ENCODE results near the gene PDE1A. TPM values are rescaled to one million over a fixed set of nuclear protein-coding genes. Genes with fewer than 3 reads are reported as not detected.

PDE1A gene
- total and polyA plus RNA-seq, 7 experiments from 2014 or later, result not detected

GRCh38 chr2:182432051-182432450 lies 5.2 kb upstream of the PDE1A start:
- no peaks in the 10 kb centered on the region for H3K4me1 ChIP-seq (ENCODE audit: control insufficient read depth in 2 of 2, insufficient read depth in 2 of 2, low read length in 2 of 2)
- H3K36me3 ChIP-seq (ENCODE audit: control insufficient read depth in 2 of 3, insufficient read depth in 3 of 3, low read length in 3 of 3), result no peaks in the 10 kb centered on the region
- ATAC-seq, result no peak
- H3K27ac ChIP-seq (ENCODE audit: low read depth, low read length), result no peak overlapping the region
- H3K4me3 Mint-ChIP-seq, result no peak overlapping the region
- H3K4me1 Mint-ChIP-seq, result no peaks in the 10 kb centered on the region
- peaks cover 0 to 17% (median 3%) of the 10 kb centered on the region in 11 donors for H3K9me3 Mint-ChIP-seq
- intact Hi-C loops (cut with micrococcal nuclease), result no loop called here
- no peak for DNase-seq
- no peaks in the 10 kb centered on the region for H3K9me3 ChIP-seq (ENCODE audit: control insufficient read depth in 2 of 3, low read length in 3 of 3)
- ChIA-PET POLR2A (no interaction called here), CTCF (no interaction called here)
- H3K4me3 ChIP-seq (ENCODE audit: low read length), result no peak overlapping the region
- no peak overlapping the region for H3K27ac Mint-ChIP-seq
- no peaks in the 10 kb centered on the region for H3K27me3 ChIP-seq (ENCODE audit: control insufficient read depth in 2 of 2, insufficient read depth in 2 of 2, low read length in 2 of 2)
- no peaks in the 10 kb centered on the region for H3K27me3 Mint-ChIP-seq
- H3K36me3 Mint-ChIP-seq, result no peaks in the 10 kb centered on the region

DNA sequence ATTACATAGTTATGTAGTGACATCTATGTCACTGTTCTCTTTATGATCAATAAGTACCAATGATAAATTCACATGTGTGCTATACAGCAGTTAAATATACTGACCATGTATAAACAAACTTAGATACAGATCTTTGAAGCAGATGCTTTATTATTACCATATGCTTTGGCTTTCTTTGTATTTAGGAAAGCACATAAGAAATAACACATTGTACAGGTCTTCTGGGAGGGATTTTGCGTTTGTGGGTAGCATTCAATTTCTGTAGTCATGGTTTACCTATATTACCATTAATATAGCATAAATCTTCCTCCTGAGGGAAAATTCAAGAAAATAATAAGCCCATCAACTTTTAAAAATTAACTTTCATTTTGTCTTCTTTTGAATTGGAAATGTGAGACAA lies 1.6 kb upstream of the PDE1A start:
- no peak for ATAC-seq
- CTCF ChIA-PET, result interaction anchor here (0.6 kb wide), 1 partner anchor 332 kb away, joined by 3 read pairs; no protein-coding TSS in a partner anchor
- Mint-ChIP-seq H3K4me1 (no peaks in the 10 kb centered on the region), H3K27ac (no peak overlapping the region), H3K9me3 (peaks cover 0 to 13% (median 3%) of the 10 kb centered on the region in 11 donors), H3K4me3 (no peak overlapping the region), H3K27me3 (no peaks in the 10 kb centered on the region), H3K36me3 (no peaks in the 10 kb centered on the region)
- no peak overlapping the region for H3K4me3 ChIP-seq (ENCODE audit: low read length)
- no peak for DNase-seq
- intact Hi-C loops (cut with micrococcal nuclease), result no loop called here
- no peaks in the 10 kb centered on the region for H3K4me1 ChIP-seq (ENCODE audit: control insufficient read depth in 2 of 2, insufficient read depth in 2 of 2, low read length in 2 of 2)
- no peak overlapping the region for H3K27ac ChIP-seq (ENCODE audit: low read depth, low read length)
- no peaks in the 10 kb centered on the region for H3K27me3 ChIP-seq (ENCODE audit: control insufficient read depth in 2 of 2, insufficient read depth in 2 of 2, low read length in 2 of 2)
- H3K36me3 ChIP-seq (ENCODE audit: control insufficient read depth in 2 of 3, insufficient read depth in 3 of 3, low read length in 3 of 3), result no peaks in the 10 kb centered on the region
- no peaks in the 10 kb centered on the region for H3K9me3 ChIP-seq (ENCODE audit: control insufficient read depth in 2 of 3, low read length in 3 of 3)
- POLR2A ChIA-PET, result no interaction called here

- Mint-ChIP-seq H3K27ac (no peak overlapping the region), H3K27me3 (no peaks in the 10 kb centered on the region), H3K4me1 (no peaks in the 10 kb centered on the region), H3K9me3 (peaks cover 0 to 5% (median 3%) of the 10 kb centered on the region in 11 donors), H3K4me3 (no peak overlapping the region), H3K36me3 (no peaks in the 10 kb centered on the region)
- H3K4me3 ChIP-seq (ENCODE audit: low read length), result no peak overlapping the region
- H3K27ac ChIP-seq (ENCODE audit: low read depth, low read length), result no peak overlapping the region
- no peaks in the 10 kb centered on the region for H3K4me1 ChIP-seq (ENCODE audit: control insufficient read depth in 2 of 2, insufficient read depth in 2 of 2, low read length in 2 of 2)
- H3K36me3 ChIP-seq (ENCODE audit: control insufficient read depth in 2 of 3, insufficient read depth in 3 of 3, low read length in 3 of 3), result no peaks in the 10 kb centered on the region
- no peaks in the 10 kb centered on the region for H3K27me3 ChIP-seq (ENCODE audit: control insufficient read depth in 2 of 2, insufficient read depth in 2 of 2, low read length in 2 of 2)
- no peak for ATAC-seq
- no peak for DNase-seq
- ChIA-PET POLR2A (no interaction called here), CTCF (no interaction called here)
- H3K9me3 ChIP-seq (ENCODE audit: control insufficient read depth in 2 of 3, low read length in 3 of 3), result no peaks in the 10 kb centered on the region
- intact Hi-C loops (cut with micrococcal nuclease), result no loop called here
Observed at GRCh38 chr2:182426082-182426917, 536 bp downstream of the PDE1A start.

- Mint-ChIP-seq H3K27me3 (no peaks in the 10 kb centered on the region), H3K4me3 (no peak overlapping the region), H3K36me3 (no peaks in the 10 kb centered on the region), H3K9me3 (no peaks in the 10 kb centered on the region), H3K27ac (no peak overlapping the region), H3K4me1 (no peaks in the 10 kb centered on the region)
- ATAC-seq (no peak), DNase-seq (no peak)
- no peak overlapping the region for H3K4me3 ChIP-seq (ENCODE audit: low read length)
- no peak overlapping the region for H3K27ac ChIP-seq (ENCODE audit: low read depth, low read length)
- ChIA-PET POLR2A (no interaction called here), CTCF (no interaction called here)
- no peaks in the 10 kb centered on the region for H3K4me1 ChIP-seq (ENCODE audit: control insufficient read depth in 2 of 2, insufficient read depth in 2 of 2, low read length in 2 of 2)
- no peaks in the 10 kb centered on the region for H3K9me3 ChIP-seq (ENCODE audit: control insufficient read depth in 2 of 3, low read length in 3 of 3)
- no peaks in the 10 kb centered on the region for H3K27me3 ChIP-seq (ENCODE audit: control insufficient read depth in 2 of 2, insufficient read depth in 2 of 2, low read length in 2 of 2)
- H3K36me3 ChIP-seq (ENCODE audit: control insufficient read depth in 2 of 3, insufficient read depth in 3 of 3, low read length in 3 of 3), result no peaks in the 10 kb centered on the region
- intact Hi-C loops (cut with micrococcal nuclease), result no loop called here
Observed at GRCh38 chr2:182422864-182423263, 4.0 kb downstream of the PDE1A start.

- POLR2A ChIA-PET, result no interaction called here
- Histone ChIP-seq H3K36me3 (ENCODE audit: control insufficient read depth in 2 of 3, insufficient read depth in 3 of 3, low read length in 3 of 3) (no peaks in the 10 kb centered on the region), H3K4me1 (ENCODE audit: control insufficient read depth in 2 of 2, insufficient read depth in 2 of 2, low read length in 2 of 2) (no peaks in the 10 kb centered on the region), H3K4me3 (ENCODE audit: low read length) (no peak overlapping the region), H3K27me3 (ENCODE audit: control insufficient read depth in 2 of 2, insufficient read depth in 2 of 2, low read length in 2 of 2) (no peaks in the 10 kb centered on the region), H3K27ac (ENCODE audit: low read depth, low read length) (no peak overlapping the region), H3K9me3 (ENCODE audit: control insufficient read depth in 2 of 3, low read length in 3 of 3) (no peaks in the 10 kb centered on the region)
- CTCF ChIA-PET, result no interaction called here
- intact Hi-C loops (cut with micrococcal nuclease), result no loop called here
- no peak for DNase-seq
- H3K9me3 Mint-ChIP-seq, result no peaks in the 10 kb centered on the region
- H3K36me3 Mint-ChIP-seq, result no peaks in the 10 kb centered on the region
- no peak overlapping the region for H3K27ac Mint-ChIP-seq
- H3K27me3 Mint-ChIP-seq, result no peaks in the 10 kb centered on the region
- ATAC-seq, result no peak
- H3K4me1 Mint-ChIP-seq, result no peaks in the 10 kb centered on the region
- no peak overlapping the region for H3K4me3 Mint-ChIP-seq
Observed at GRCh38 chr2:182420669-182421068, 6.2 kb downstream of the PDE1A start.

GRCh38 chr2:182416861-182417260 lies 10.0 kb downstream of the PDE1A start:
- no peak for DNase-seq
- POLR2A ChIA-PET, result no interaction called here
- no peak overlapping the region for H3K27ac ChIP-seq (ENCODE audit: low read depth, low read length)
- Mint-ChIP-seq H3K4me3 (no peak overlapping the region), H3K4me1 (no peaks in the 10 kb centered on the region), H3K36me3 (no peaks in the 10 kb centered on the region), H3K9me3 (no peaks in the 10 kb centered on the region), H3K27me3 (no peaks in the 10 kb centered on the region), H3K27ac (no peak overlapping the region)
- H3K4me3 ChIP-seq (ENCODE audit: low read length), result no peak overlapping the region
- no peaks in the 10 kb centered on the region for H3K36me3 ChIP-seq (ENCODE audit: control insufficient read depth in 2 of 3, insufficient read depth in 3 of 3, low read length in 3 of 3)
- H3K27me3 ChIP-seq (ENCODE audit: control insufficient read depth in 2 of 2, insufficient read depth in 2 of 2, low read length in 2 of 2), result no peaks in the 10 kb centered on the region
- no peaks in the 10 kb centered on the region for H3K9me3 ChIP-seq (ENCODE audit: control insufficient read depth in 2 of 3, low read length in 3 of 3)
- ATAC-seq, result no peak
- intact Hi-C loops (cut with micrococcal nuclease), result no loop called here
- CTCF ChIA-PET, result no interaction called here
- H3K4me1 ChIP-seq (ENCODE audit: control insufficient read depth in 2 of 2, insufficient read depth in 2 of 2, low read length in 2 of 2), result no peaks in the 10 kb centered on the region

- Histone ChIP-seq H3K4me1 (ENCODE audit: control insufficient read depth in 2 of 2, insufficient read depth in 2 of 2, low read length in 2 of 2) (no peaks in the 10 kb centered on the region), H3K9me3 (ENCODE audit: control insufficient read depth in 2 of 3, low read length in 3 of 3) (no peaks in the 10 kb centered on the region), H3K36me3 (ENCODE audit: control insufficient read depth in 2 of 3, insufficient read depth in 3 of 3, low read length in 3 of 3) (no peaks in the 10 kb centered on the region), H3K27ac (ENCODE audit: low read depth, low read length) (no peak overlapping the region), H3K27me3 (ENCODE audit: control insufficient read depth in 2 of 2, insufficient read depth in 2 of 2, low read length in 2 of 2) (no peaks in the 10 kb centered on the region), H3K4me3 (ENCODE audit: low read length) (no peak overlapping the region)
- ChIA-PET CTCF (no interaction called here), POLR2A (no interaction called here)
- no peaks in the 10 kb centered on the region for H3K36me3 Mint-ChIP-seq
- no peaks in the 10 kb centered on the region for H3K9me3 Mint-ChIP-seq
- no peaks in the 10 kb centered on the region for H3K27me3 Mint-ChIP-seq
- H3K4me1 Mint-ChIP-seq, result no peaks in the 10 kb centered on the region
- no peak overlapping the region for H3K4me3 Mint-ChIP-seq
- no peak overlapping the region for H3K27ac Mint-ChIP-seq
- no peak for DNase-seq
- intact Hi-C loops (cut with micrococcal nuclease), result no loop called here
- ATAC-seq, result no peak
Observed at GRCh38 chr2:182416191-182416590, 10.6 kb downstream of the PDE1A start.

Measured in naive thymus-derived CD4-positive, alpha-beta T cell (primary cell).